HG02943 (cell line): ENCODE measurements around the gene SPATS2.
"Not testable (repeated sequence)": the region's sequence is repeated elsewhere in the genome, so short reads cannot be mapped to it uniquely, and the experiment has no call there.

Experiments used
- ATAC-seq: cut with Tn5 transposase; IDR thresholded peaks from one replicate; pipeline ENCODE4 v1.9.1; 2021; ENCODE audit warnings: mild to moderate bottlenecking, low read depth, moderate library complexity; ENCODE audit not compliant: unreplicated experiment

Gene SPATS2

GRCh38 chr12:49367381-49368239 lies at the start of gene SPATS2:
Gene SPATS2 (plus strand): TSS chr12:49367462. CDS start chr12:49461013, 93,551 bp downstream.
- ATAC-seq = no peak

- ATAC-seq = not testable (repeated sequence)
Observed at GRCh38 chr12:49320411-49321103, 46.7 kb upstream of the SPATS2 start.

- no peak for ATAC-seq
Observed at GRCh38 chr12:49322367-49322707, 44.9 kb upstream of the SPATS2 start.

- ATAC-seq = peak; percentile 98
Observed at GRCh38 chr12:49322708-49323523, 44.3 kb upstream of the SPATS2 start, which contains the start of gene TROAP. Gene TROAP (plus strand): TSS chr12:49323255. CDS start chr12:49323609, 354 bp downstream.

- no peak for ATAC-seq
Observed at GRCh38 chr12:49323524-49324097, 43.7 kb upstream of the SPATS2 start.

- ATAC-seq = no peak
Observed at GRCh38 chr12:49325606-49326005, 41.7 kb upstream of the SPATS2 start.

- ATAC-seq = no peak
Observed at GRCh38 chr12:49327368-49327767, 39.9 kb upstream of the SPATS2 start.

GRCh38 chr12:49327887-49328286 lies 39.4 kb upstream of the SPATS2 start:
- no peak for ATAC-seq

GRCh38 chr12:49328816-49329215 lies 38.4 kb upstream of the SPATS2 start:
- ATAC-seq = no peak

- ATAC-seq = no peak
Observed at GRCh38 chr12:49330032-49330619, 37.1 kb upstream of the SPATS2 start.

- no peak for ATAC-seq
Observed at GRCh38 chr12:49330631-49331379, 36.5 kb upstream of the SPATS2 start.

- no peak for ATAC-seq
Observed at GRCh38 chr12:49331380-49332222, 35.7 kb upstream of the SPATS2 start.

- no peak for ATAC-seq
Observed at GRCh38 chr12:49332441-49332861, 34.8 kb upstream of the SPATS2 start.

- ATAC-seq = no peak
Observed at GRCh38 chr12:49332891-49333371, 34.3 kb upstream of the SPATS2 start.

GRCh38 chr12:49333778-49334177 lies 33.5 kb upstream of the SPATS2 start:
- not testable (repeated sequence) for ATAC-seq

GRCh38 chr12:49334226-49334625 lies 33.0 kb upstream of the SPATS2 start:
- no peak for ATAC-seq

- ATAC-seq = no peak
Observed at GRCh38 chr12:49334681-49335080, 32.6 kb upstream of the SPATS2 start.
